K562 (cell line): ENCODE measurements around the gene IL18RAP. TPM values are rescaled to one million over a fixed set of nuclear protein-coding genes. Genes with fewer than 3 reads are reported as not detected.
A peak's percentile ranks its signal among the peaks of the same experiment; 100 is the strongest.

Experiments
- ARNT ChIP-seq, 2 experiments: fragments of 450-650 bp; IDR thresholded peaks; 2 replicates each; pipeline ENCODE4 v1.6.1; 2016; ENCODE audit warnings: mild to moderate bottlenecking in 1 of 2
- BHLHE40 ChIP-seq: IDR thresholded peaks from 2 replicates; pipeline ENCODE4 v1.6.1; 2011; ENCODE audit warnings: low read length, improper control_type of control experiment
- CHCHD3 ChIP-seq: fragments of 250-450 bp; sonication (Bioruptor Pico); IDR thresholded peaks from 2 replicates; pipeline ENCODE4 v2.1.2; 2022; ENCODE audit warnings: mild to moderate bottlenecking
- EWSR1 ChIP-seq: fragments of 450-650 bp; IDR thresholded peaks from 2 replicates; pipeline ENCODE4 v1.6.1; 2018; ENCODE audit warnings: borderline replicate concordance, mild to moderate bottlenecking, low read depth, moderate library complexity; ENCODE audit not compliant: partially characterized antibody
- HLTF ChIP-seq: fragments of 450-650 bp; IDR thresholded peaks from 2 replicates; pipeline ENCODE4 v1.6.1; 2016
- HSF4 ChIP-seq: fragments of 250-450 bp; sonication (Bioruptor Pico); IDR thresholded peaks from 2 replicates; pipeline ENCODE4 v2.1.2; 2022; ENCODE audit warnings: mild to moderate bottlenecking, moderate library complexity, borderline replicate concordance
- KDM5B ChIP-seq: fragments of 200-600 bp; sonication (generic); IDR thresholded peaks from 2 replicates; pipeline ENCODE4 v1.6.1; 2012; ENCODE audit warnings: low read depth, mild to moderate bottlenecking, moderate library complexity, low read length, control low read depth, inconsistent platforms; ENCODE audit not compliant: insufficient replicate concordance
- MAFK ChIP-seq: IDR thresholded peaks from 2 replicates; pipeline ENCODE4 v1.6.1; 2011; ENCODE audit warnings: low read length, improper control_type of control experiment
- NFE2 ChIP-seq: IDR thresholded peaks from 2 replicates; pipeline ENCODE4 v1.6.1; 2014; ENCODE audit warnings: antibody characterized with exemption, low read depth
- NFRKB ChIP-seq: fragments of 450-650 bp; IDR thresholded peaks from 2 replicates; pipeline ENCODE4 v1.6.1; 2016; ENCODE audit warnings: low read depth
- PTBP1 ChIP-seq: fragments of 200-400 bp; formaldehyde crosslinking; IDR thresholded peaks from 2 replicates; pipeline ENCODE4 v1.6.1; 2017; ENCODE audit warnings: low read depth, low read length
- RUNX1 ChIP-seq: sonication (generic); IDR thresholded peaks from 2 replicates; pipeline ENCODE4 v1.6.1; 2016; ENCODE audit warnings: antibody characterized with exemption, low read depth
- SMC3 ChIP-seq: conservative IDR thresholded peaks from 2 replicates; pipeline ENCODE4 v1.6.1; 2011; ENCODE audit warnings: low read depth, low read length, improper control_type of control experiment; ENCODE audit not compliant: insufficient read depth
- ZBTB9 ChIP-seq: fragments of 450-650 bp; formaldehyde crosslinking; IDR thresholded peaks from 2 replicates; pipeline ENCODE4 v1.4.0; 2020; ENCODE audit warnings: mild to moderate bottlenecking, moderate library complexity
- ZC3H4 ChIP-seq: sonication (generic); formaldehyde crosslinking; IDR thresholded peaks from 2 replicates; pipeline ENCODE4 v1.9.0; 2021; ENCODE audit warnings: missing genetic modification reagents, borderline replicate concordance
- ZFP91 ChIP-seq: sonication (generic); formaldehyde crosslinking; IDR thresholded peaks from 2 replicates; pipeline ENCODE4 v1.8.0; 2022; ENCODE audit warnings: mild to moderate bottlenecking, missing genetic modification reagents
- ZNF436 ChIP-seq: fragments of 250-450, 450-650 bp; sonication (Bioruptor Pico); formaldehyde crosslinking; IDR thresholded peaks from 2 replicates; pipeline ENCODE4 v1.7.0; 2020; ENCODE audit warnings: mild to moderate bottlenecking
- ZNF584 ChIP-seq: fragments of 200-800 bp; sonication (Bioruptor generic); IDR thresholded peaks from 2 replicates; pipeline ENCODE4 v1.6.1; 2016; ENCODE audit warnings: low read depth, mild to moderate bottlenecking, missing genetic modification characterization, missing compliant biosample characterization
- ZNF586 ChIP-seq: fragments of 450-650 bp; formaldehyde crosslinking; conservative IDR thresholded peaks from 2 replicates; pipeline ENCODE4 v1.4.0; 2020; ENCODE audit warnings: mild to moderate bottlenecking, moderate library complexity
- ZNF609 ChIP-seq: sonication (generic); formaldehyde crosslinking; IDR thresholded peaks from 2 replicates; pipeline ENCODE4 v1.8.1; 2023; ENCODE audit warnings: missing genetic modification reagents, mild to moderate bottlenecking, borderline replicate concordance
- ZNF655 ChIP-seq: fragments of 250-450 bp; sonication (Bioruptor Pico); IDR thresholded peaks from 2 replicates; pipeline ENCODE4 v1.5.0; 2021
- polyA plus RNA-seq, 8 experiments: library from polyadenylated mRNA; depleted of rRNA in 4 of 8; stranded (reverse) in 5 of 8; unstranded in 3 of 8; fragments of >200 nt; fragmentation: Nextera tagmentation in 2 of 8; fragmentation: Illumina TruSeq in 1 of 8; extraction: Ambion mirVana in 2 of 8; extraction: Trizol in 1 of 8; gene quantifications; 2 replicates each; pipeline versions ENCODE4 v1.2.1 to v1.2.3, GENCODE V29; 2011 to 2014; ENCODE audit warnings: inconsistent platforms in 1 of 8, missing spikeins in 1 of 8
- total RNA-seq, 7 experiments: library from RNA; depleted of rRNA in 6 of 7; stranded (reverse); fragments of >200 nt in 6 of 7; fragmentation: Illumina TruSeq in 2 of 7; extraction: Trizol in 2 of 7; gene quantifications; 2 replicates each; pipeline versions ENCODE4 v1.2.1 to v1.2.3, GENCODE V29; 2011 to 2021; ENCODE audit warnings: low replicate concordance in 1 of 7

Gene IL18RAP
- total and polyA plus RNA-seq, 9 of the 15 experiments (the other 6 are each of a cell fraction or from before 2014, with no cell fraction given) = 1.1 to 20.5 (median 5.8) TPM

GRCh38 chr2:102418421-102418961 is 4.5 kb upstream of the IL18RAP start (continued):
- no peak for TF ChIP-seq ZNF609
- TF ChIP-seq ZC3H4 (CRISPR knock-in tag) = no peak
- TF ChIP-seq PTBP1 = no peak
- no peak for TF ChIP-seq EWSR1
- no peak for TF ChIP-seq ZNF586 (CRISPR knock-in tag)
- no peak for TF ChIP-seq HSF4 (CRISPR knock-in tag)
- peak in 1 of 2 experiments; percentile 54; a peak in 1 of 4 replicates for TF ChIP-seq ARNT (IDR thresholded peaks at IDR 0.05)
- TF ChIP-seq CHCHD3 (CRISPR knock-in tag) = no peak
- no peak for TF ChIP-seq ZFP91 (CRISPR knock-in tag)
- TF ChIP-seq ZNF436 (CRISPR knock-in tag) = no peak
- TF ChIP-seq NFE2 = peak; percentile 88
- no peak for TF ChIP-seq ZNF584 (CRISPR knock-in tag)
- TF ChIP-seq SMC3 = no peak
- TF ChIP-seq NFRKB = no peak
- TF ChIP-seq ZNF655 (CRISPR knock-in tag) = no peak
- peak; percentile 24; the same call in 1 of the 2 replicates for TF ChIP-seq MAFK
- no peak for TF ChIP-seq KDM5B
- TF ChIP-seq HLTF = no peak
- TF ChIP-seq RUNX1 = no peak
- 0 out of 2 replicates have a peak, but pooled peaks have one; percentile 30 for TF ChIP-seq ZBTB9 (CRISPR knock-in tag)
- no peak for TF ChIP-seq BHLHE40
